Neural cell (in vitro differentiated cells): ENCODE measurements around the gene HIC1. TPM values are rescaled to one million over a fixed set of nuclear protein-coding genes. Genes with fewer than 3 reads are reported as not detected.

Experiments
- H2AFZ ChIP-seq: fragments of 200-600, 300-800 bp; sonication (generic), shearing (Covaris generic); 2 replicates; pipeline ENCODE4 v1.6.0; 2014; ENCODE audit warnings: low read depth, mild to moderate bottlenecking, antibody characterized with exemption, low read length, moderate library complexity
- H3F3A ChIP-seq: fragments of 200-600 bp; shearing (Covaris generic); 2 replicates; pipeline ENCODE4 v1.6.1; 2016; ENCODE audit warnings: mild to moderate bottlenecking, moderate library complexity, mixed read lengths, antibody characterized with exemption, low read length; ENCODE audit not compliant: insufficient read depth, poor library complexity, severe bottlenecking
- H3K27ac ChIP-seq: fragments of 200-600, 300-800 bp; sonication (generic), shearing (Covaris generic); 2 replicates; pipeline ENCODE4 v1.5.1; 2014; ENCODE audit warnings: mild to moderate bottlenecking, low read length, moderate library complexity
- H3K27me3 ChIP-seq: fragments of 300-800, 200-600 bp; sonication (generic), shearing (Covaris generic); 2 replicates; pipeline ENCODE4 v1.6.0; 2014; ENCODE audit warnings: mild to moderate bottlenecking, low read depth, low read length, moderate library complexity; ENCODE audit not compliant: insufficient read depth
- H3K36me3 ChIP-seq: fragments of 300-800, 200-600 bp; sonication (generic), shearing (Covaris generic); 2 replicates; pipeline ENCODE4 v1.5.1; 2014; ENCODE audit warnings: mild to moderate bottlenecking, antibody characterized with exemption, low read length, moderate library complexity; ENCODE audit not compliant: insufficient read depth
- H3K4me2 ChIP-seq: fragments of 300-800, 200-600 bp; sonication (generic), shearing (Covaris generic); 2 replicates; pipeline ENCODE4 v1.6.0; 2014; ENCODE audit warnings: mild to moderate bottlenecking, low read length
- H3K4me3 ChIP-seq: fragments of 300-800, 200-600 bp; sonication (generic), shearing (Covaris generic); 2 replicates; pipeline ENCODE4 v1.5.1; 2014; ENCODE audit warnings: mild to moderate bottlenecking, low read length, moderate library complexity
- H3K79me2 ChIP-seq: fragments of 200-600 bp; shearing (Covaris generic); replicated peaks from 2 replicates; pipeline ENCODE4 v1.6.0; 2014; ENCODE audit warnings: mild to moderate bottlenecking, low read length, moderate library complexity; ENCODE audit not compliant: insufficient read depth
- H3K9ac ChIP-seq: fragments of 300-800, 200-600 bp; sonication (generic), shearing (Covaris generic); 2 replicates; pipeline ENCODE4 v1.6.1; 2016; ENCODE audit warnings: mild to moderate bottlenecking, low read length, mixed read lengths
- H3K9me2 ChIP-seq: fragments of 200-600 bp; shearing (Covaris generic); 2 replicates; pipeline ENCODE4 v1.6.1; 2016; ENCODE audit warnings: mild to moderate bottlenecking, low read length, mixed read lengths; ENCODE audit not compliant: insufficient read depth
- H3K9me3 ChIP-seq: fragments of 200-600, 300-800 bp; sonication (generic), shearing (Covaris generic); 2 replicates; pipeline ENCODE4 v1.6.1; 2016; ENCODE audit warnings: mild to moderate bottlenecking, mixed run types, low read length, moderate library complexity, mixed read lengths
- H4K20me1 ChIP-seq: fragments of 200-600 bp; shearing (Covaris generic); 2 replicates; pipeline ENCODE4 v1.6.1; 2016; ENCODE audit warnings: mild to moderate bottlenecking, mixed run types; ENCODE audit not compliant: insufficient read depth
- EP300 ChIP-seq: fragments of 450-650 bp; conservative IDR thresholded peaks from 2 replicates; pipeline ENCODE4 v1.6.1; 2014; ENCODE audit warnings: antibody characterized with exemption, mild to moderate bottlenecking, moderate library complexity; ENCODE audit not compliant: poor library complexity, severe bottlenecking
- EZH2 ChIP-seq: fragments of 200-600, 300-800 bp; shearing (Covaris generic), sonication (generic); IDR thresholded peaks from 2 replicates; pipeline ENCODE4 v1.6.1; 2014; ENCODE audit warnings: antibody characterized with exemption, low read length, borderline replicate concordance, mild to moderate bottlenecking; ENCODE audit not compliant: insufficient read depth, poor library complexity, severe bottlenecking
- MXI1 ChIP-seq: fragments of 450-650 bp; conservative IDR thresholded peaks from 2 replicates; pipeline ENCODE4 v1.6.1; 2014; ENCODE audit warnings: antibody characterized with exemption, mild to moderate bottlenecking; ENCODE audit not compliant: poor library complexity, severe bottlenecking
- POLR2AphosphoS5 ChIP-seq: IDR thresholded peaks from 2 replicates; pipeline ENCODE4 v1.6.1; 2012
- RAD21 ChIP-seq: fragments of 450-650 bp; conservative IDR thresholded peaks from 2 replicates; pipeline ENCODE4 v1.6.1; 2014; ENCODE audit warnings: antibody characterized with exemption, mild to moderate bottlenecking, moderate library complexity
- SMC3 ChIP-seq: fragments of 450-650 bp; conservative IDR thresholded peaks from 2 replicates; pipeline ENCODE4 v1.6.1; 2014; ENCODE audit warnings: antibody characterized with exemption, mild to moderate bottlenecking, moderate library complexity; ENCODE audit not compliant: poor library complexity
- TAF1 ChIP-seq: IDR thresholded peaks from 2 replicates; pipeline ENCODE4 v1.6.1; 2012; ENCODE audit warnings: low read depth
- polyA plus RNA-seq: library from polyadenylated mRNA; depleted of rRNA; stranded (reverse); fragments of >200 nt; gene quantifications from 2 replicates; pipeline ENCODE4 v1.2.3, GENCODE V29; 2014
- TF ChIP-seq, protein P1 (sequence below): fragments of 450-650 bp; IDR thresholded peaks from 2 replicates; pipeline ENCODE4 v1.5.1; 2014; ENCODE audit warnings: antibody characterized with exemption, mild to moderate bottlenecking, moderate library complexity; ENCODE audit not compliant: poor library complexity, severe bottlenecking
- TF ChIP-seq, protein P2 (sequence below): IDR thresholded peaks from 2 replicates; pipeline ENCODE4 v1.6.1; 2012; ENCODE audit warnings: borderline replicate concordance

Gene HIC1
- polyA plus RNA-seq, 1 donor from 2014 or later: 2.8 TPM

DNA sequence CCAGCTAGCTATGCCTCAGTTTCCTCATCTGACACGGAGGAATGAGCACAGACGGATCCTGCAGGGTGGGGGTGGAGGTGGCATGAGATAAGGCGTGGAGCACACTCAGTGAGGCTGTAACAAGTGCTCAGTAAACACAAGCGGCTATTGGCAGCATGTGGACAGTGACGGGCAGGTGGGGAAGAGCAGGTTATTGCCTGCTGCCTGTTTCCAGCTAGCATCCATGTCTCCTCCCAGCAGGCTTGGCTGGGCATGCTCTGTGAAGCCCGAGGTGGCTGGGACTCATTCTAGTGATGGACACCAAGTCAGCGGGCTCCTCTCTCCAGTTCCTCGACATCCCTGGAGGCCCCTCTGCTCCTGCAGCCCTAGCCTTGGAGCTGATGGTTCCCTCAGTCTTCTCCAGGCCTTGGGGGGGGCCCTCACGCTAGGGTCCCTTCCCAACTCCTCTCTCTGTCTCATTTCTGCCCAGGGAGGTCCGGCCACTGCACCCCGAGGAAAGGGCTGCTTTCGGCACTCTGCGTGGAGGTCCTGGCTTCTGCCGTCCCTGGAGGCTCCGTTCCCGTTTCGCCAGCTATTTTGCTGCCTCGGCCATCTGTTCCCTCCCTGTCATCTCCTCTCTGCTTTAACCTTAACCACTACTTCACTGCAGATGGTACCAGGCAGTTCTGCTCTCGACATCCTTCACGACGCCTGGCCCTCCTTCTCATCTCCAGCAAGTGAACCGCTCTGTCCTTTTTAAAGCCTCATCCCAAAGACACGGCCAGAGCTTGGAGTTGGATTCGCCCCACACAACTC is 36.0 kb upstream of the HIC1 start:
- Histone ChIP-seq H3K9ac (no peak overlapping the region), H3K4me2 (no peak overlapping the region), H3K9me3 (no peaks in the 10 kb centered on the region), H3K27me3 (no peaks in the 10 kb centered on the region), H4K20me1 (no peaks in the 10 kb centered on the region), H2AFZ (no peak overlapping the region), H3K27ac (no peak overlapping the region), H3K79me2 (no peaks in the 10 kb centered on the region), H3K9me2 (no peaks in the 10 kb centered on the region), H3K36me3 (no peaks in the 10 kb centered on the region), H3F3A (no peaks in the 10 kb centered on the region), H3K4me3 (no peak overlapping the region)
- TF ChIP-seq POLR2AphosphoS5 (no peak), TAF1 (no peak), EP300 (no peak)

DNA sequence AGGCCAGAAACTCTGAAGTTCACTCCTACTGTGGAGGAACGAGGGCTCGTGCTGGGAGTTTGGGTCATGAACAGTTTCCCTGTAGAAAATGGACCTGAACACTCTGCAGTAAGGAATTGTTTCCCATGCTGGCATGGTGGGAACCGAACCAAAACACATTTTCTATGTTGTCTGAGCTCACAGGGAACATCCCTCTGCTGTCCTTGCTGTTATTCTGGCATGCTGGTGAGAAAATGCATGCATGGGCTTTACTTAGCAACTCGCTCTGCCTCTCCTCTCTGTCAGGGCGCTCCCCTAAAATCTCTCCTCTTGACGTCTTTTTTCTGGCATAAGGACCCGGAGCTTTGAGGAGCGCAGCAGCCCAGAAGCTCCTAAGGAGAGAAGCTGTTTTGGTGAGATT is 35.2 kb upstream of the HIC1 start:
- no peaks in the 10 kb centered on the region for H3K79me2 ChIP-seq
- H3K27me3 ChIP-seq: peaks cover 8% of the 10 kb centered on the region
- no peaks in the 10 kb centered on the region for H3K9me3 ChIP-seq
- no peaks in the 10 kb centered on the region for H3F3A ChIP-seq
- H2AFZ ChIP-seq: no peak overlapping the region
- H3K4me3 ChIP-seq: no peak overlapping the region
- H3K9me2 ChIP-seq: no peaks in the 10 kb centered on the region
- H3K9ac ChIP-seq: no peak overlapping the region
- TF ChIP-seq EP300 (no peak), EZH2 (no peak), POLR2AphosphoS5 (no peak), MXI1 (no peak), TAF1 (no peak), RAD21 (no peak), SMC3 (no peak)
- TF ChIP-seq, protein P1, sequence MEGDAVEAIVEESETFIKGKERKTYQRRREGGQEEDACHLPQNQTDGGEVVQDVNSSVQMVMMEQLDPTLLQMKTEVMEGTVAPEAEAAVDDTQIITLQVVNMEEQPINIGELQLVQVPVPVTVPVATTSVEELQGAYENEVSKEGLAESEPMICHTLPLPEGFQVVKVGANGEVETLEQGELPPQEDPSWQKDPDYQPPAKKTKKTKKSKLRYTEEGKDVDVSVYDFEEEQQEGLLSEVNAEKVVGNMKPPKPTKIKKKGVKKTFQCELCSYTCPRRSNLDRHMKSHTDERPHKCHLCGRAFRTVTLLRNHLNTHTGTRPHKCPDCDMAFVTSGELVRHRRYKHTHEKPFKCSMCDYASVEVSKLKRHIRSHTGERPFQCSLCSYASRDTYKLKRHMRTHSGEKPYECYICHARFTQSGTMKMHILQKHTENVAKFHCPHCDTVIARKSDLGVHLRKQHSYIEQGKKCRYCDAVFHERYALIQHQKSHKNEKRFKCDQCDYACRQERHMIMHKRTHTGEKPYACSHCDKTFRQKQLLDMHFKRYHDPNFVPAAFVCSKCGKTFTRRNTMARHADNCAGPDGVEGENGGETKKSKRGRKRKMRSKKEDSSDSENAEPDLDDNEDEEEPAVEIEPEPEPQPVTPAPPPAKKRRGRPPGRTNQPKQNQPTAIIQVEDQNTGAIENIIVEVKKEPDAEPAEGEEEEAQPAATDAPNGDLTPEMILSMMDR: no peak
- TF ChIP-seq, protein P2, sequence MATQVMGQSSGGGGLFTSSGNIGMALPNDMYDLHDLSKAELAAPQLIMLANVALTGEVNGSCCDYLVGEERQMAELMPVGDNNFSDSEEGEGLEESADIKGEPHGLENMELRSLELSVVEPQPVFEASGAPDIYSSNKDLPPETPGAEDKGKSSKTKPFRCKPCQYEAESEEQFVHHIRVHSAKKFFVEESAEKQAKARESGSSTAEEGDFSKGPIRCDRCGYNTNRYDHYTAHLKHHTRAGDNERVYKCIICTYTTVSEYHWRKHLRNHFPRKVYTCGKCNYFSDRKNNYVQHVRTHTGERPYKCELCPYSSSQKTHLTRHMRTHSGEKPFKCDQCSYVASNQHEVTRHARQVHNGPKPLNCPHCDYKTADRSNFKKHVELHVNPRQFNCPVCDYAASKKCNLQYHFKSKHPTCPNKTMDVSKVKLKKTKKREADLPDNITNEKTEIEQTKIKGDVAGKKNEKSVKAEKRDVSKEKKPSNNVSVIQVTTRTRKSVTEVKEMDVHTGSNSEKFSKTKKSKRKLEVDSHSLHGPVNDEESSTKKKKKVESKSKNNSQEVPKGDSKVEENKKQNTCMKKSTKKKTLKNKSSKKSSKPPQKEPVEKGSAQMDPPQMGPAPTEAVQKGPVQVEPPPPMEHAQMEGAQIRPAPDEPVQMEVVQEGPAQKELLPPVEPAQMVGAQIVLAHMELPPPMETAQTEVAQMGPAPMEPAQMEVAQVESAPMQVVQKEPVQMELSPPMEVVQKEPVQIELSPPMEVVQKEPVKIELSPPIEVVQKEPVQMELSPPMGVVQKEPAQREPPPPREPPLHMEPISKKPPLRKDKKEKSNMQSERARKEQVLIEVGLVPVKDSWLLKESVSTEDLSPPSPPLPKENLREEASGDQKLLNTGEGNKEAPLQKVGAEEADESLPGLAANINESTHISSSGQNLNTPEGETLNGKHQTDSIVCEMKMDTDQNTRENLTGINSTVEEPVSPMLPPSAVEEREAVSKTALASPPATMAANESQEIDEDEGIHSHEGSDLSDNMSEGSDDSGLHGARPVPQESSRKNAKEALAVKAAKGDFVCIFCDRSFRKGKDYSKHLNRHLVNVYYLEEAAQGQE: no peak
- H3K36me3 ChIP-seq: no peaks in the 10 kb centered on the region
- H3K27ac ChIP-seq: no peak overlapping the region
- H4K20me1 ChIP-seq: no peaks in the 10 kb centered on the region
- no peak overlapping the region for H3K4me2 ChIP-seq
